Keratinocyte (primary cell): ENCODE results near the gene FOXL3.

ENCODE experiments used
- EZH2 ChIP-seq: IDR thresholded peaks from one replicate; pipeline ENCODE4 v1.6.1; 2012; ENCODE audit warnings: inconsistent platforms, mild to moderate bottlenecking, low read length, moderate library complexity
- TF ChIP-seq, protein P1 (sequence below), 3 experiments: IDR thresholded peaks in 1 of 3; conservative IDR thresholded peaks in 1 of 3; optimal IDR thresholded peaks in 1 of 3; 2 replicates in 2 of 3; 3 replicates in 1 of 3; pipeline versions ENCODE3 to v1.5.1; 2011; ENCODE audit warnings: low read length in 3 of 3, mild to moderate bottlenecking in 3 of 3, moderate library complexity in 2 of 3, control low read depth in 1 of 3, inconsistent platforms in 1 of 3; ENCODE audit not compliant: insufficient read depth in 2 of 3; ENCODE audit errors: extremely low read depth in 1 of 3

DNA sequence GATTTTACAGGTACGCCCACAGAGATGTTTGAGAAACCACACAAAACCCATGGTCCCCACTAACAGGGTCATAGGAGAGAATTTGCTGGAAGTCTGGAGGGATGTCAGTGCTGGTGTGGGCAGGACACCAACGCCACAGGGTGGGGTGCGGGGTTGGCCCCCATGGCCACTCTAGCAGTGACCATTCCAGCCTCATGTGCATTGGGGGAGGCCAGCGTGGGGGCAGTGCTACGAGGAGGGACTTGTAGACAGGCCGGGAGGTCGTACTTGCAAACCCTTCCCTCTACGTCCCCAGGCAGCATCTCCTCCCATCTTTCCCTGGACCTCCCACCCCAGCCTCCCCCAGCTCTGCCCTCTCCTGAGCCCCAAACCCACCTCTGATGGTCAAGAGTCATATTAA, 34.0 kb downstream of the FOXL3 start:
- TF ChIP-seq, protein P1, sequence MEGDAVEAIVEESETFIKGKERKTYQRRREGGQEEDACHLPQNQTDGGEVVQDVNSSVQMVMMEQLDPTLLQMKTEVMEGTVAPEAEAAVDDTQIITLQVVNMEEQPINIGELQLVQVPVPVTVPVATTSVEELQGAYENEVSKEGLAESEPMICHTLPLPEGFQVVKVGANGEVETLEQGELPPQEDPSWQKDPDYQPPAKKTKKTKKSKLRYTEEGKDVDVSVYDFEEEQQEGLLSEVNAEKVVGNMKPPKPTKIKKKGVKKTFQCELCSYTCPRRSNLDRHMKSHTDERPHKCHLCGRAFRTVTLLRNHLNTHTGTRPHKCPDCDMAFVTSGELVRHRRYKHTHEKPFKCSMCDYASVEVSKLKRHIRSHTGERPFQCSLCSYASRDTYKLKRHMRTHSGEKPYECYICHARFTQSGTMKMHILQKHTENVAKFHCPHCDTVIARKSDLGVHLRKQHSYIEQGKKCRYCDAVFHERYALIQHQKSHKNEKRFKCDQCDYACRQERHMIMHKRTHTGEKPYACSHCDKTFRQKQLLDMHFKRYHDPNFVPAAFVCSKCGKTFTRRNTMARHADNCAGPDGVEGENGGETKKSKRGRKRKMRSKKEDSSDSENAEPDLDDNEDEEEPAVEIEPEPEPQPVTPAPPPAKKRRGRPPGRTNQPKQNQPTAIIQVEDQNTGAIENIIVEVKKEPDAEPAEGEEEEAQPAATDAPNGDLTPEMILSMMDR (optimal IDR thresholded peaks at IDR 0.05 in 1 of 3, IDR thresholded peaks at IDR 0.05 in 1 of 3, conservative IDR thresholded peaks at IDR 0.05 in 1 of 3; ENCODE audit: extremely low read depth in 1 of 3, insufficient read depth in 2 of 3, low read length in 3 of 3) = no peak
- no peak for TF ChIP-seq EZH2
